Measurements from ENCODE around the gene CDS1. TPM values are rescaled to one million over a fixed set of nuclear protein-coding genes. Genes with fewer than 3 reads are reported as not detected.

The CDS1 gene
- polyA plus RNA-seq, 3 donors = 21.2 to 28.4 (median 27.3) TPM

- no peak for DNase-seq (ENCODE audit: extremely low read depth in 1 of 11, low read depth in 9 of 11, low spot score in 4 of 11)
These were observed 1.0 kb downstream of the CDS1 start for GRCh38 chr4:84583876-84584380.

GRCh38 chr4:84585251-84585650 lies 2.3 kb downstream of the CDS1 start:
- DNase-seq (ENCODE audit: extremely low read depth in 1 of 11, low read depth in 9 of 11, low spot score in 4 of 11) = no peak

- DNase-seq (ENCODE audit: extremely low read depth in 1 of 11, low read depth in 9 of 11, low spot score in 4 of 11) = no peak
These were observed 11.8 kb downstream of the CDS1 start for GRCh38 chr4:84594724-84595123.

- DNase-seq (ENCODE audit: extremely low read depth in 1 of 11, low read depth in 9 of 11, low spot score in 4 of 11) = no peak
These were observed 13.9 kb downstream of the CDS1 start for GRCh38 chr4:84596826-84597225.

GRCh38 chr4:84597450-84597849 lies 14.5 kb downstream of the CDS1 start:
- DNase-seq (ENCODE audit: extremely low read depth in 1 of 11, low read depth in 9 of 11, low spot score in 4 of 11) = no peak

GRCh38 chr4:84606645-84607044 lies 23.7 kb downstream of the CDS1 start:
- DNase-seq (ENCODE audit: extremely low read depth in 1 of 11, low read depth in 9 of 11, low spot score in 4 of 11) = no peak

GRCh38 chr4:84611531-84611930 lies 28.6 kb downstream of the CDS1 start:
- no peak for DNase-seq (ENCODE audit: extremely low read depth in 1 of 11, low read depth in 9 of 11, low spot score in 4 of 11)

GRCh38 chr4:84614891-84615290 lies 32.0 kb downstream of the CDS1 start:
- DNase-seq (ENCODE audit: extremely low read depth in 1 of 11, low read depth in 9 of 11, low spot score in 4 of 11) = no peak

- no peak for DNase-seq (ENCODE audit: extremely low read depth in 1 of 11, low read depth in 9 of 11, low spot score in 4 of 11)
These were observed 32.4 kb downstream of the CDS1 start for GRCh38 chr4:84615355-84615754.

GRCh38 chr4:84622959-84623358 lies 40.0 kb downstream of the CDS1 start:
- DNase-seq (ENCODE audit: extremely low read depth in 1 of 11, low read depth in 9 of 11, low spot score in 4 of 11) = no peak

GRCh38 chr4:84623661-84624060 lies 40.7 kb downstream of the CDS1 start:
- DNase-seq (ENCODE audit: extremely low read depth in 1 of 11, low read depth in 9 of 11, low spot score in 4 of 11) = no peak

GRCh38 chr4:84626673-84627072 lies 43.7 kb downstream of the CDS1 start:
- DNase-seq (ENCODE audit: extremely low read depth in 1 of 11, low read depth in 9 of 11, low spot score in 4 of 11) = no peak

GRCh38 chr4:84631573-84631972 lies 48.6 kb downstream of the CDS1 start:
- DNase-seq (ENCODE audit: extremely low read depth in 1 of 11, low read depth in 9 of 11, low spot score in 4 of 11) = no peak

GRCh38 chr4:84632092-84632491 lies 49.2 kb downstream of the CDS1 start:
- no peak for DNase-seq (ENCODE audit: extremely low read depth in 1 of 11, low read depth in 9 of 11, low spot score in 4 of 11)

GRCh38 chr4:84634961-84635360 lies 52.0 kb downstream of the CDS1 start:
- DNase-seq (ENCODE audit: extremely low read depth in 1 of 11, low read depth in 9 of 11, low spot score in 4 of 11) = no peak

GRCh38 chr4:84638092-84638491 lies 55.2 kb downstream of the CDS1 start:
- DNase-seq (ENCODE audit: extremely low read depth in 1 of 11, low read depth in 9 of 11, low spot score in 4 of 11) = no peak

GRCh38 chr4:84639145-84639544 lies 56.2 kb downstream of the CDS1 start:
- DNase-seq (ENCODE audit: extremely low read depth in 1 of 11, low read depth in 9 of 11, low spot score in 4 of 11) = no peak

GRCh38 chr4:84644087-84644486 lies 61.2 kb downstream of the CDS1 start:
- DNase-seq (ENCODE audit: extremely low read depth in 1 of 11, low read depth in 9 of 11, low spot score in 4 of 11) = no peak

- no peak for DNase-seq (ENCODE audit: extremely low read depth in 1 of 11, low read depth in 9 of 11, low spot score in 4 of 11)
These were observed 64.5 kb downstream of the CDS1 start for GRCh38 chr4:84647312-84647884.

- no peak for DNase-seq (ENCODE audit: extremely low read depth in 1 of 11, low read depth in 9 of 11, low spot score in 4 of 11)
These were observed 65.3 kb downstream of the CDS1 start for GRCh38 chr4:84648178-84648577.

GRCh38 chr4:84648863-84649647 lies 66.1 kb downstream of the CDS1 start:
- DNase-seq (ENCODE audit: extremely low read depth in 1 of 11, low read depth in 9 of 11, low spot score in 4 of 11) = no peak

All from renal cortex interstitium (tissue), 11 donors.